NCI-H2081 (cell line): ENCODE measurements around the gene MARCHF9.

Experiments
- DNase-seq, 2 experiments: peaks; one replicate each; lab custom pipeline; 2025; lab: John Stamatoyannopoulos, UW

The MARCHF9 gene

GRCh38 chr12:57724003-57724935 lies 30.6 kb upstream of the MARCHF9 start:
- no peak for DNase-seq

- no peak for DNase-seq
Measured at GRCh38 chr12:57724936-57725740, 29.8 kb upstream of the MARCHF9 start.

- no peak for DNase-seq
Measured at GRCh38 chr12:57725851-57726150, 29.1 kb upstream of the MARCHF9 start.

GRCh38 chr12:57726151-57726883 lies 28.6 kb upstream of the MARCHF9 start:
- peak; percentile 85 to 93 for DNase-seq

- no peak for DNase-seq
Measured at GRCh38 chr12:57726884-57727757, 27.8 kb upstream of the MARCHF9 start.

- no peak for DNase-seq
Measured at GRCh38 chr12:57727758-57728395, 27.0 kb upstream of the MARCHF9 start.

- DNase-seq: no peak
Measured at GRCh38 chr12:57729321-57729844, 25.5 kb upstream of the MARCHF9 start.

- no peak for DNase-seq
Measured at GRCh38 chr12:57730336-57731067, 24.4 kb upstream of the MARCHF9 start.

GRCh38 chr12:57731411-57732080 lies 23.4 kb upstream of the MARCHF9 start:
- no peak for DNase-seq

GRCh38 chr12:57732270-57732669 lies 22.6 kb upstream of the MARCHF9 start:
- DNase-seq: no peak

GRCh38 chr12:57732726-57733593 lies 21.9 kb upstream of the MARCHF9 start:
- no peak for DNase-seq

GRCh38 chr12:57733928-57734327 lies 21.0 kb upstream of the MARCHF9 start:
- DNase-seq: no peak

GRCh38 chr12:57734591-57734990 lies 20.3 kb upstream of the MARCHF9 start:
- no peak for DNase-seq

GRCh38 chr12:57735198-57735855 lies 19.6 kb upstream of the MARCHF9 start:
- peak in 1 of 2 experiments; percentile 22 for DNase-seq

- peak; percentile 43 to 63 for DNase-seq
Measured at GRCh38 chr12:57735952-57736740, 18.8 kb upstream of the MARCHF9 start.

- no peak for DNase-seq
Measured at GRCh38 chr12:57736741-57737466, 18.0 kb upstream of the MARCHF9 start.
